Mesenchymal stem cell (in vitro differentiated cells and primary cell): ENCODE data around the gene TTC22.
A peak's percentile ranks its signal among the peaks of the same experiment; 100 is the strongest.

Experiments
- DNase-seq: peaks from one replicate; pipeline ENCODE4 v3.0.0-alpha.2; 2013
- H2AFZ ChIP-seq: one replicate; pipeline ENCODE4 v1.6.1; 2013; ENCODE audit warnings: low read depth, mild to moderate bottlenecking, control low read depth, inconsistent platforms, low read length, moderate library complexity
- H2AK5ac ChIP-seq: 2 replicates; pipeline ENCODE4 v1.6.1; 2013; ENCODE audit warnings: low read length, moderate library complexity, mild to moderate bottlenecking, inconsistent platforms; ENCODE audit not compliant: severe bottlenecking
- H2BK120ac ChIP-seq: one replicate; pipeline ENCODE4 v1.6.1; 2013; ENCODE audit warnings: low read depth, mild to moderate bottlenecking, inconsistent platforms, low read length, moderate library complexity
- H2BK12ac ChIP-seq, 2 experiments: one replicate each; pipeline ENCODE4 v1.6.1; 2013; ENCODE audit warnings: inconsistent platforms in 2 of 2, low read length in 2 of 2, mild to moderate bottlenecking in 2 of 2, moderate library complexity in 2 of 2, control low read depth in 1 of 2
- H2BK15ac ChIP-seq: one replicate; pipeline ENCODE4 v1.6.1; 2013; ENCODE audit warnings: mild to moderate bottlenecking, low read depth, inconsistent platforms; ENCODE audit not compliant: poor library complexity, severe bottlenecking
- H2BK5ac ChIP-seq: 2 replicates; pipeline ENCODE4 v1.6.1; 2013; ENCODE audit warnings: low read depth, mild to moderate bottlenecking, low read length, control low read depth, inconsistent platforms; ENCODE audit not compliant: poor library complexity, severe bottlenecking
- H3K14ac ChIP-seq, 2 experiments: one replicate each; pipeline ENCODE4 v1.6.1; 2013; ENCODE audit warnings: inconsistent platforms in 2 of 2, low read length in 2 of 2, control low read depth in 1 of 2, mild to moderate bottlenecking in 1 of 2, moderate library complexity in 1 of 2
- H3K18ac ChIP-seq, 2 experiments: one replicate each; pipeline ENCODE4 v1.6.1; 2013; ENCODE audit warnings: inconsistent platforms in 2 of 2, low read length in 2 of 2, control low read depth in 1 of 2, low read depth in 1 of 2, mild to moderate bottlenecking in 1 of 2
- H3K23ac ChIP-seq, 2 experiments: one replicate each; pipeline ENCODE4 v1.6.1; 2013; ENCODE audit warnings: inconsistent platforms in 2 of 2, low read length in 2 of 2, mild to moderate bottlenecking in 2 of 2, moderate library complexity in 2 of 2, control low read depth in 1 of 2
- H3K27ac ChIP-seq: 2 replicates; pipeline ENCODE4 v1.5.1; 2013; ENCODE audit warnings: mild to moderate bottlenecking, moderate library complexity, low read length, control low read depth, inconsistent platforms; ENCODE audit not compliant: poor library complexity, severe bottlenecking
- H3K27me3 ChIP-seq, 2 experiments: 2 replicates each; pipeline versions ENCODE4 v1.6.1 to v1.7.0; 2013; ENCODE audit warnings: low read length in 2 of 2, mild to moderate bottlenecking in 2 of 2, moderate library complexity in 2 of 2, control low read depth in 1 of 2, inconsistent platforms in 1 of 2; ENCODE audit not compliant: control insufficient read depth in 1 of 2, insufficient read depth in 1 of 2
- H3K36me3 ChIP-seq, 2 experiments: 2 replicates each; pipeline versions ENCODE4 v1.6.1 to v1.7.0; 2013; ENCODE audit warnings: low read length in 2 of 2, control low read depth in 1 of 2, inconsistent platforms in 1 of 2, low read depth in 1 of 2, mild to moderate bottlenecking in 1 of 2; ENCODE audit not compliant: insufficient read depth in 2 of 2, control insufficient read depth in 1 of 2
- H3K4ac ChIP-seq, 2 experiments: one replicate each; pipeline ENCODE4 v1.6.1; 2013; ENCODE audit warnings: inconsistent platforms in 2 of 2, low read length in 2 of 2, mild to moderate bottlenecking in 2 of 2, moderate library complexity in 2 of 2, control low read depth in 1 of 2, low read depth in 1 of 2
- H3K4me1 ChIP-seq: 2 replicates; pipeline ENCODE4 v1.6.1; 2013; ENCODE audit warnings: low read depth, low read length, control low read depth; ENCODE audit not compliant: control insufficient read depth, insufficient read depth
- H3K4me2 ChIP-seq: 2 replicates; pipeline ENCODE4 v1.6.1; 2013; ENCODE audit warnings: low read length, mild to moderate bottlenecking, inconsistent platforms; ENCODE audit not compliant: poor library complexity, severe bottlenecking
- H3K4me3 ChIP-seq, 2 experiments: 2 replicates each; pipeline versions ENCODE4 v1.5.1 to v1.7.0; 2013; ENCODE audit warnings: low read length in 2 of 2, mild to moderate bottlenecking in 2 of 2, control low read depth in 1 of 2, low read depth in 1 of 2; ENCODE audit not compliant: insufficient read depth in 1 of 2
- H3K79me1 ChIP-seq: replicated peaks from 2 replicates; pipeline ENCODE4 v1.6.1; 2013; ENCODE audit warnings: mild to moderate bottlenecking, control low read depth, low read length, inconsistent platforms; ENCODE audit not compliant: poor library complexity, severe bottlenecking
- H3K9ac ChIP-seq: 2 replicates; pipeline ENCODE4 v1.7.0; 2013; ENCODE audit warnings: mild to moderate bottlenecking, low read length, moderate library complexity
- H3K9me3 ChIP-seq: 2 replicates; pipeline ENCODE4 v1.7.0; 2013; ENCODE audit warnings: mild to moderate bottlenecking, low read length; ENCODE audit not compliant: control insufficient read depth
- H4K8ac ChIP-seq: one replicate; pipeline ENCODE4 v1.6.1; 2013; ENCODE audit warnings: inconsistent platforms, mild to moderate bottlenecking, low read length, moderate library complexity
- H4K91ac ChIP-seq: one replicate; pipeline ENCODE4 v1.6.1; 2013; ENCODE audit warnings: mild to moderate bottlenecking, low read length, inconsistent platforms
- WGBS: methylation state at CpG from one replicate; pipeline ENCODE4 v1.1.7; 2013; ENCODE audit warnings: mixed read lengths; 5-methylcytosine and 5-hydroxymethylcytosine counted together

TTC22 gene

GRCh38 chr1:54745864-54746263, 55.3 kb downstream of the TTC22 start:
- H3K18ac ChIP-seq, result no peak overlapping the region
- H4K8ac ChIP-seq, result no peak overlapping the region
- no peak overlapping the region for H3K4ac ChIP-seq
- no peak overlapping the region for H3K9ac ChIP-seq
- 96% methylated on average over 4 of the region's 4 CpGs for WGBS
- peaks cover 33% of the 10 kb centered on the region in 2 experiments for H3K36me3 ChIP-seq
- peaks cover 1% of the 10 kb centered on the region for H3K79me1 ChIP-seq
- H4K91ac ChIP-seq, result no peak overlapping the region
- no peak overlapping the region for H2BK120ac ChIP-seq
- no peak overlapping the region for H2AK5ac ChIP-seq
- H3K4me2 ChIP-seq, result no peak overlapping the region
- no peak for DNase-seq
- H3K4me1 ChIP-seq, result no peaks in the 10 kb centered on the region
- H3K4me3 ChIP-seq, result no peak overlapping the region
- no peak overlapping the region for H3K27ac ChIP-seq
- no peak overlapping the region for H2AFZ ChIP-seq
- no peak overlapping the region for H2BK15ac ChIP-seq
- H2BK12ac ChIP-seq, result no peak overlapping the region
- H3K23ac ChIP-seq, result no peak overlapping the region
- H2BK5ac ChIP-seq, result no peak overlapping the region
- H3K27me3 ChIP-seq, result peaks cover 17 to 34% of the 10 kb centered on the region in 2 experiments
- H3K9me3 ChIP-seq, result no peaks in the 10 kb centered on the region
- H3K14ac ChIP-seq, result no peak overlapping the region

- Histone ChIP-seq H3K4me2 (no peak overlapping the region), H2BK12ac (no peak overlapping the region), H3K9me3 (no peaks in the 10 kb centered on the region), H3K4ac (no peak overlapping the region), H3K27ac (no peak overlapping the region), H3K18ac (no peak overlapping the region), H3K79me1 (peaks cover 1% of the 10 kb centered on the region), H3K23ac (no peak overlapping the region), H3K14ac (no peak overlapping the region), H3K4me3 (no peak overlapping the region), H2BK5ac (no peak overlapping the region), H2BK15ac (no peak overlapping the region), H2BK120ac (no peak overlapping the region), H3K9ac (no peak overlapping the region), H3K36me3 (peaks cover 37 to 38% of the 10 kb centered on the region in 2 experiments), H4K8ac (no peak overlapping the region), H2AFZ (no peak overlapping the region), H3K4me1 (no peaks in the 10 kb centered on the region), H4K91ac (no peak overlapping the region), H2AK5ac (no peak overlapping the region), H3K27me3 (peaks cover 13 to 28% of the 10 kb centered on the region in 2 experiments)
- WGBS, result 90% methylated on average over 6 of the region's 6 CpGs
- no peak for DNase-seq
Measured at GRCh38 chr1:54745274-54745673, 55.8 kb downstream of the TTC22 start.

GRCh38 chr1:54744696-54745095, 56.4 kb downstream of the TTC22 start:
- WGBS, result 89% methylated on average over 3 of the region's 3 CpGs
- H3K27me3 ChIP-seq, result peaks cover 9 to 22% of the 10 kb centered on the region in 2 experiments

GRCh38 chr1:54743416-54744226, 57.5 kb downstream of the TTC22 start:
- H3K14ac ChIP-seq, result no peak overlapping the region
- no peak overlapping the region for H3K27ac ChIP-seq
- WGBS, result 86% methylated on average over 11 of the region's 12 CpGs
- no peak overlapping the region for H3K4me3 ChIP-seq
- no peak overlapping the region for H2BK5ac ChIP-seq
- no peaks in the 10 kb centered on the region for H3K9me3 ChIP-seq
- no peak overlapping the region for H2BK12ac ChIP-seq
- H2BK15ac ChIP-seq, result no peak overlapping the region
- no peak overlapping the region for H2AK5ac ChIP-seq
- peaks cover 43 to 52% of the 10 kb centered on the region in 2 experiments for H3K36me3 ChIP-seq
- peak overlapping the region; percentile 45 for H3K9ac ChIP-seq
- no peak overlapping the region for H2AFZ ChIP-seq
- no peaks in the 10 kb centered on the region for H3K4me1 ChIP-seq
- H3K18ac ChIP-seq, result no peak overlapping the region
- peak overlapping the region in 1 of 2 experiments; percentile 13 for H3K4ac ChIP-seq
- H3K4me2 ChIP-seq, result no peak overlapping the region
- H4K8ac ChIP-seq, result no peak overlapping the region
- H3K23ac ChIP-seq, result no peak overlapping the region
- H4K91ac ChIP-seq, result no peak overlapping the region
- H2BK120ac ChIP-seq, result no peak overlapping the region
- peaks cover 0 to 11% of the 10 kb centered on the region in 2 experiments for H3K27me3 ChIP-seq
- DNase-seq, result peak; percentile 44
- peaks cover 1% of the 10 kb centered on the region for H3K79me1 ChIP-seq

More at GRCh38 chr1:54744696-54745095, 56.4 kb downstream of the TTC22 start:
- H4K8ac ChIP-seq, result no peak overlapping the region
- H3K4me1 ChIP-seq, result no peaks in the 10 kb centered on the region
- H2BK12ac ChIP-seq, result no peak overlapping the region
- H3K9me3 ChIP-seq, result no peaks in the 10 kb centered on the region
- no peak overlapping the region for H3K23ac ChIP-seq
- H3K18ac ChIP-seq, result no peak overlapping the region
- H3K9ac ChIP-seq, result no peak overlapping the region
- no peak for DNase-seq
- H4K91ac ChIP-seq, result no peak overlapping the region
- no peak overlapping the region for H2AFZ ChIP-seq
- no peak overlapping the region for H2AK5ac ChIP-seq
- H2BK15ac ChIP-seq, result no peak overlapping the region
- H3K4me3 ChIP-seq, result no peak overlapping the region
- H3K27ac ChIP-seq, result no peak overlapping the region
- no peak overlapping the region for H3K4ac ChIP-seq
- H3K4me2 ChIP-seq, result no peak overlapping the region
- H2BK5ac ChIP-seq, result no peak overlapping the region
- peaks cover 37 to 44% of the 10 kb centered on the region in 2 experiments for H3K36me3 ChIP-seq
- no peak overlapping the region for H3K14ac ChIP-seq
- peaks cover 1% of the 10 kb centered on the region for H3K79me1 ChIP-seq
- no peak overlapping the region for H2BK120ac ChIP-seq
